Esophagus (tissue), 2 donors: Measurements from ENCODE around the gene BTNL3. TPM values are rescaled to one million over a fixed set of nuclear protein-coding genes. Genes with fewer than 3 reads are reported as not detected.
"Not testable (repeated sequence)": the region's sequence is repeated elsewhere in the genome, so short reads cannot be mapped to it uniquely, and the experiment has no call there.

Experiments used
- H3K27ac ChIP-seq, 2 donors: one replicate each; pipeline ENCODE4 v1.5.1; 2013; ENCODE audit warnings: low read depth in 2 of 2, mild to moderate bottlenecking in 2 of 2, inconsistent platforms in 1 of 2, low read length in 1 of 2, moderate library complexity in 1 of 2
- H3K27me3 ChIP-seq, 2 donors: one replicate each; pipeline ENCODE4 v1.6.1; 2013; ENCODE audit warnings: low read length in 2 of 2, control low read depth in 1 of 2, mild to moderate bottlenecking in 1 of 2; ENCODE audit not compliant: insufficient read depth in 2 of 2, control insufficient read depth in 1 of 2
- H3K36me3 ChIP-seq, 2 donors: one replicate each; pipeline ENCODE4 v1.6.1; 2013; ENCODE audit warnings: low read length in 1 of 2; ENCODE audit not compliant: control insufficient read depth in 2 of 2, insufficient read depth in 2 of 2
- H3K4me1 ChIP-seq, 2 donors: one replicate each; pipeline ENCODE4 v1.6.1; 2013; ENCODE audit warnings: low read length in 1 of 2; ENCODE audit not compliant: control insufficient read depth in 2 of 2, insufficient read depth in 2 of 2
- H3K4me3 ChIP-seq, 2 donors: one replicate each; pipeline ENCODE4 v1.5.1; 2013; ENCODE audit warnings: low read length in 2 of 2, mild to moderate bottlenecking in 2 of 2, low read depth in 1 of 2, moderate library complexity in 1 of 2
- H3K9me3 ChIP-seq, 2 donors: one replicate each; pipeline ENCODE4 v1.6.1; 2013; ENCODE audit warnings: mild to moderate bottlenecking in 2 of 2, low read depth in 1 of 2, low read length in 1 of 2, moderate library complexity in 1 of 2; ENCODE audit not compliant: control insufficient read depth in 2 of 2, insufficient read depth in 1 of 2
- WGBS, 2 donors: extraction: QIAGEN DNeasy Blood & Tissue Kit; methylation state at CpG; one replicate each; pipeline ENCODE4 v1.1.7; 2013; 5-methylcytosine and 5-hydroxymethylcytosine counted together
- polyA plus RNA-seq, 2 donors: library from polyadenylated mRNA; stranded (reverse); fragments of 200-250 nt; gene quantifications; one replicate each; pipeline ENCODE4 v1.2.3, GENCODE V29; 2013
- donor health status: healthy with polysubstance abuse.
- donor health status: Bipolar disorder and iron deficiency.

The BTNL3 gene
- polyA plus RNA-seq, 2 donors, result 0.02 to 0.06 TPM

DNA sequence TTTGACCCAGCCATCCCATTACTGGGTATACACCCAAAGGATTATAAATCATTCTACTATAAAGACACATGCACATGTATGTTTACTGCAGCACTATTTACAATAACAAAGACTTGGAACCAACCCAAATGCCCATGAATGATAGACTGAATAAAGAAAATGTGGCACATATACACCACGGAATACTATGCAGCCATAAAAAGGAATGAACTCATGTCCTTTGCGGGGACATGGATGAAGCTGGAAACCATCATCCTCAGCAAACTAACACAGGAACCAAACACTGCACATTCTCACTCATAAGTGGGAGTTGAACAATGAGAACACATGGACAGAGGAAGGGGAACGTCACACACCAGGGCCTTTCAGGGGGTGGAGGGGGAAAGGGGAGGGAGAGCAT, 28.8 kb downstream of the BTNL3 start:
- WGBS, 2 donors, result 89 to 90% methylated on average over 3 of the region's 3 CpGs
- H3K27ac ChIP-seq, H3K27me3 ChIP-seq, H3K4me1 ChIP-seq, H3K9me3 ChIP-seq, H3K36me3 ChIP-seq, H3K4me3 ChIP-seq: not testable (repeated sequence)

DNA sequence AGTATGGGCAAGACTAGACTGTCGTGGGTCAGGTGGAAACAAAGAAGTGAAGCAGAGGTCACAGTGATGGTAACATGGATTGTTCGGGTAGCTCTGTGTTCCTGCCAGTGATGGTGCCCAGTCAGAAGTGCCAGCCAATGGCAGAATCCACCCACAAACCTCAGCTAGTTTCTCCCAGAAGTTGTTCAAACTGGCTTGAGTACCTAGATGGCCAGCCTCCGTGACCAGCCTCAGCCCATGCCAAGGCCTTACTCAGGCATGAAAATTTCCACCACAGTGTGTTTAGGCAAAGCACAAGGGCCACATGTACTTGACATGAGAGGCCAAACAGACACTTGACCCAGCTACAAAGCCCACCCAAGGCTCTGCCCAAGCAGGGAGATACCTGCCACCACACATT, 32.0 kb downstream of the BTNL3 start:
- Histone ChIP-seq H3K27me3 (no peaks in the 10 kb centered on the region), H3K27ac (no peak overlapping the region), H3K4me1 (peaks cover 0 to 7% of the 10 kb centered on the region in 2 donors), H3K36me3 (no peaks in the 10 kb centered on the region), H3K9me3 (peaks cover 2 to 15% of the 10 kb centered on the region in 2 donors), H3K4me3 (no peak overlapping the region)
- 79 to 88% methylated on average over 3 of the region's 3 CpGs for WGBS, 2 donors

DNA sequence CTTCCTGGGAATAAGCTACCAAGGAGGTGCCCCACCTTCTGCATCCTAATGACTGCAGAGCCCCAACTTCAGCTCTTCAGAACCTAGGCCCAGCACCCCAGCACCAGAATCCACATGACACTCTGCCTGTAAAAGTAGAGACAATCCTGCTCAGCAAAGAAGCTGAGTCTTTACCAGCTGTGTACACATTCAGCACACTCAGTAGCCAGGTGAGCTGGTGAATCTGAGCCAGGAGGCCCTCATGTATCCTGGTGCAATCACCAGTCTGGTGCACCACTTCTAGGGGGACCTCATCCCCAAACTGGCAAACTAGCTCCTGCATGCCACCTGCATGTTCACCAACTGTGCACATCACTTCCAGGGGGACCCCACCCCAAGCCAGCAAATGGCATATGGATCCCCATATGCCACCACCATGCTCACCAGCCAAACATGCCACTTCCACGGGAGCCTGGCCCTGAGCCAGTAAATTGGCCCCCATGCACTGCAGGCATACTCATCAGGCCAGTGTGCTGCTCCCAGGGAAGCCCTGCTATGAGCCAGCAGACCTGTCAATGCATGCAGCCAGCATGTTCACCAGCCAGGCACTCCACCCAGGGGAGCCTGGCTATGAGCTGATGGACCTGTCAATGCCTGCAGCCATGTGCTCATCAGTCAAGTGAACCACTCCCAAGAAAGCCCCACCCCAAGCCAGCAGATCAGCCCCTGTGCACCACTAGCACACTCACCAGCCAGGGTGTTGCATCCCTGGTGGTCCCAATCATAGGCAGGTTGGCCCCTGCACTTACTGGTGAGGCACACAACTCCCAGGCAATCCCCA, 35.8 kb downstream of the BTNL3 start:
- 38 to 55% methylated on average over 1 of the region's 1 CpG for WGBS, 2 donors
- no peaks in the 10 kb centered on the region for H3K27me3 ChIP-seq
- H3K9me3 ChIP-seq, result peaks cover 2 to 15% of the 10 kb centered on the region in 2 donors
- peaks cover 0 to 7% of the 10 kb centered on the region in 2 donors for H3K4me1 ChIP-seq
- no peak overlapping the region for H3K4me3 ChIP-seq
- H3K36me3 ChIP-seq, result no peaks in the 10 kb centered on the region
- no peak overlapping the region for H3K27ac ChIP-seq

DNA sequence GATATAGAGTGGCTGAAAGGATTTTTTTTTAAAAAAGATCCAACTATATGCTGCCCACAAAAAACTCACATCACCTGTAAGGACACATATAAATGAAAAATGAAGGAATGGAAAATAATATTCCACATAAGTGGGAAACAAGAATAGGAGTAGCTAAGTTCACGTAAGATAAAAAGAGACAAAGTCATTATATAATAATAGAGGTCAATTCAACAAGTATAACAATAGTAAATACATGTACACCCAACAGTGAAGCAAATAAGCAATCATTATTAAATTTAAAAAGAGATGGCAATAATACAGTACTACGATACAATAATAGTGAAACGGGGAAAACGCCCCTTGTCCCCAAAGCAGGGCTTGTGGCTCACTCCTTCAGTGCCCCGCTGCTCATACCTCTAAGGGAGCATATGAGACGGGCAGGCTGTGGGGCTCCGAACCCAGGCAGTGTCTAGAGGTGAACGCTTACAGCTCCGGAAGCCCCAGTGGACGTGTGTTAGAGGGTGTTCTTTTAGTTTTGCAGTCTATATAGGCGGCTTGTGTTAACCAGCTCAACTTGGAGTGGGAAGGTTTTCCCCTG, 38.9 kb downstream of the BTNL3 start:
- no peaks in the 10 kb centered on the region for H3K27me3 ChIP-seq
- H3K4me3 ChIP-seq, result no peak overlapping the region
- 85 to 86% methylated on average over 11 of the region's 11 CpGs for WGBS, 2 donors

DNA sequence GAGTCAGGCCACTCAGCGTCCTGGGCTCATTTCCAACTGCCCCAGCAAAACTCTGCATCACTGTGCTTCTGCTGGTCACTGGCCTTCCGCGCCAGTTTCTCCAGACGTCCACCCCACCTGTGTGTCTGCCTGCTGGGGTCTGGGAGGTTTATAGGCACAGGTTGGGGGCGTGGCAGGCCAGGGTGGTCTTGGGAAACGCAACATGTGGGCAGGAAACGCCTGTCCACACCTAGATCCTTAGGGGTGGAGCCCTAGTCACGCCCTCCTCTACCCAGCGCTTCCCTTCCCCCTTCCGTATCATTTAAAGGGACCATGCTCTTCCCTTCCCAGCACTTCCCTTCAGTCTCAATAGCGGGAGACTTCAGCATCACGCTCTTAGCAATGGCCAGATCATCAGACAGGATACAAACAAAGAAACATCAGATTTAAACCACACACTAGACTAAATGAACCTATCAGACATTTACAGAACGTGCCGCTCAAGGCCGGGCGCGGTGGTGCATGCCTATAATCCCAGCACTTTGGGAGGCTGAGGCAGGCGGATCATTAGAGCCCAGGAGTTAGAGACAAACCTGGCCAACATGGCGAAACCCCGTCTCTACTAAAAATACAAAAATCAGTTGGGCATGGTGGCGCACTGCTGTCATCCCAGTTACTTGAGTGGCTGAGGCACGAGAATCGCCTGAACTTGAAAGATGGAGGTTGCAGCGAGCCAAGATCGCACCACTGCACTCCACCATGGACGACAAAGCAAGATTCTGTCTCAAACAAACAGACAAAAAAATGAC, 39.6 kb downstream of the BTNL3 start:
- H3K36me3 ChIP-seq, result no peaks in the 10 kb centered on the region
- H3K4me1 ChIP-seq, result peaks cover 0 to 7% of the 10 kb centered on the region in 2 donors
- 81 to 83% methylated on average over 26 of the region's 26 CpGs for WGBS, 2 donors
- H3K27me3 ChIP-seq, result no peaks in the 10 kb centered on the region
- H3K4me3 ChIP-seq, result no peak overlapping the region
- H3K27ac ChIP-seq, result no peak overlapping the region
- peaks cover 0 to 14% of the 10 kb centered on the region in 2 donors for H3K9me3 ChIP-seq

More for the DNA sequence above, 38.9 kb downstream of the BTNL3 start:
- Histone ChIP-seq H3K36me3 (no peaks in the 10 kb centered on the region), H3K4me1 (peaks cover 0 to 7% of the 10 kb centered on the region in 2 donors), H3K9me3 (peaks cover 0 to 10% of the 10 kb centered on the region in 2 donors), H3K27ac (no peak overlapping the region)

DNA sequence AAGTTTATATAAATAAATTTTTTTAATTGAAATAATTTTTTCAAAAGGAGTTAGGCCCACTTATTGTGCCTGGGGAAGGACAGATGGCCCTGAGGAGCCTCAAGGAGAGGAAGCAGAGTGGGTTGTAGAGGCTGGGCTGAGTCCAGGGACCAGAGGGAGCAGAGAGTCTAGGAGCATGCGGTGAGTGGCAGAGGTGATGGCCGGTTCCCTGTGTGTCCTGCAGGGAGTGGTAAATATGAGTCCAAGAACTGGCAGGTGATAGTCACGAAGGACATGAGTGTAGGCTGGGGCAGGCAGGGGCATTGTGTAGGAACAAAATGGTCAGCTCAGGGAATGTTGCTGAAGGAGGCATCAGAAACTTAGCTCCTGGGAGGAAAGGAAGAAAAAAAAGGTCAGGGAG, 43.1 kb downstream of the BTNL3 start:
- 89 to 90% methylated on average over 3 of the region's 3 CpGs for WGBS, 2 donors
- Histone ChIP-seq H3K4me1 (no peaks in the 10 kb centered on the region), H3K27ac (no peak overlapping the region), H3K4me3 (no peak overlapping the region), H3K36me3 (no peaks in the 10 kb centered on the region), H3K27me3 (no peaks in the 10 kb centered on the region), H3K9me3 (peaks cover 0 to 3% of the 10 kb centered on the region in 2 donors)

DNA sequence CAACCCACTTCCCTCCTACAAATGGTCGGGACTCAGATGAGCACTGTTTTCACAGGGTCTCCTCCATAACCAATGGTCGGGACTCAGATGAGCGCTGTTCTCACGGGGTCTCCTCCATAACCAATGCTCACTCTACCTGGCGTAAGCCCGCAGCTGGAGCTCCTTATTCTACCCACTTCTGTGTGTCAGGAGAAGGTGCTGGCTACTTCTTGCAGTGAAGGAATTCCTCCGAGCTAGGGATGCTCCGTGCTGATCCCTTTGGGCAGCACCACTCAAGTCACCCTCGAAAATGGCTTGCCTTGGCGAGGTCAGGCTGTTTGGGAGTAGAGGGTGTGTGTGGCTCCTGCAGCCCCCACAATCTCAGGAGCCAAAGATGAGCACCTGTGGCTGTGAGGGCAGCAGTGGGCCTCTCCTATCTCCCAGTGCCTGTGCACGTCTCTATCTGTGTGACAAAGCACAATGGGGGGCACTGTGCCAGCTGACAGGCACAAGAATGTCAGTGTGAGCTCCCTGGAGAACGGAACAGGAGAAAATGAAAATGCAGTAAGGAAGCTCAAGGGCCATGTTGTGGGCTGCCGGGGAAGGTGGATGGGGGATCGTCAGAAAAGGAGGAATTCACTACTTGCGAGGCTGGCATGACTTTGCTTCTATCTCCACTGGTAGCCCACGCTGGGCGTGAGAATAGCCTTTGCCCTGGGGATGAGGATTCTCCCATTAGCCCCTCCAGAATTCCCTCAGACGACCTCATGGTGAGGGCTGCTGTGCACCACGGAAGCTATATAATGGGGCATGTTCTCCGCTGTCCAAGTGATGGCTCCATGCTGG, 47.6 kb downstream of the BTNL3 start:
- Histone ChIP-seq H3K36me3 (no peaks in the 10 kb centered on the region), H3K27ac (no peak overlapping the region), H3K27me3 (no peaks in the 10 kb centered on the region), H3K4me1 (no peaks in the 10 kb centered on the region), H3K9me3 (peaks cover 0 to 3% of the 10 kb centered on the region in 2 donors), H3K4me3 (no peak overlapping the region)
- 72 to 79% methylated on average over 20 of the region's 20 CpGs for WGBS, 2 donors

DNA sequence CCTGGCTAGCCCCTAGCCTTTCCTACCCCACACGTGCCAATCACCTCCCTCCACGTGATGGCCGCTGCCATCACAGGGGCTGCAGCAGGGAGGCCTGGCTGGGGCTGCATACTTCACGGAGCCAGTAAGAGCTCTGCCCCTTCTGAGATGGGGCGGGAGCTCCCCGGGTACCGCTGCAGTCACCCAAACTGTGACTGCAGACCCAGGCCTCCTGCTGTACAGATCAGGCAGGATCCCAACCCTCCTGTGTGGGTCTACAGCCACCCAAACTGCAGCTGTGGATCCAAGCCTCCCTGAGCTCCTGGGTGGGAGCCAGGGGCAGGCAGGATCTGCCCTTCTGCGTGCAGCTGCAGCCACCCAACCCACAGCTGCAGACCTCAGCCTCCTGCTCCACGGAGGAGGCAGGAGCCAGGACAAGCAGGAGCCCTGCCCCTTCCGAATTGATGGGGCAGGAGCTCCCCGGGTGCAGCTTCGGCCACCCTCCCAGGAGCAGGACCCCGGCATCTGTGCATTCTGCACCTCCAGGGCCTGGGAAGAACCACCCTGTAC, 48.2 kb downstream of the BTNL3 start:
- no peaks in the 10 kb centered on the region for H3K36me3 ChIP-seq
- peaks cover 0 to 3% of the 10 kb centered on the region in 2 donors for H3K9me3 ChIP-seq
- no peak overlapping the region for H3K4me3 ChIP-seq
- no peak overlapping the region for H3K27ac ChIP-seq
- WGBS, 2 donors, result 75 to 80% methylated on average over 13 of the region's 13 CpGs
- no peaks in the 10 kb centered on the region for H3K4me1 ChIP-seq
- H3K27me3 ChIP-seq, result no peaks in the 10 kb centered on the region
